K562 (cell line): ENCODE measurements around the gene PLK5. TPM values are rescaled to one million over a fixed set of nuclear protein-coding genes. Genes with fewer than 3 reads are reported as not detected.
A peak's percentile ranks its signal among the peaks of the same experiment; 100 is the strongest.

Source experiments
- ATAC-seq: fragments of 200-7000 bp; cut with Tn5 transposase; 3 replicates; pipeline ENCODE4 v1.9.1; 2020; ENCODE audit warnings: moderate library complexity
- BruUV-seq: library from RNA; stranded (reverse); fragments of 400-500 nt; replicated peaks from 2 replicates; lab custom pipeline; 2021; lab: Mats Ljungman, UMichigan
- CTCF ChIA-PET: fragments of 300-600 bp; formaldehyde crosslinking; extraction: SDS; loops from one replicate; lab custom pipeline; 2021; ENCODE audit warnings: low intra/inter-chr PET ratio; lab: Yijun Ruan, JAX
- POLR2A ChIA-PET: fragments of 300-600, 350-650 bp; sonication (Branson Sonifier 250); formaldehyde crosslinking; extraction: SDS; loops from one replicate; lab custom pipeline; 2021; ENCODE audit warnings: antibody characterized with exemption, inconsistent platforms; lab: Yijun Ruan, JAX
- DNase-seq, 4 experiments: peaks; one replicate each; pipeline versions ENCODE4 v3.0.0 to v3.0.0-alpha.2; 2011 to 2018; ENCODE audit warnings: low spot score in 3 of 4, mixed read lengths in 3 of 4; ENCODE audit errors: extremely low read depth in 1 of 4
- FAIRE-seq: peaks from 2 replicates; lab custom pipeline; 2011; peaks lifted over from hg19 to GRCh38; lab: Jason Lieb, UNC
- H2AFZ ChIP-seq: 2 replicates; pipeline ENCODE4 v1.6.0; 2011; ENCODE audit warnings: low read depth, low read length, control low read depth, inconsistent platforms
- H3K27ac ChIP-seq: fragments of 200-600 bp; 3 replicates; pipeline ENCODE4 v1.8.0; 2011; ENCODE audit warnings: low read depth, mild to moderate bottlenecking, control low read depth, inconsistent platforms, low read length, moderate library complexity, mixed read lengths; ENCODE audit errors: extremely low read depth
- H3K27me3 ChIP-seq, 2 experiments: fragments of 300-600 bp in 1 of 2; 2 replicates in 1 of 2; 3 replicates in 1 of 2; pipeline versions ENCODE4 v1.6.0 to v1.8.0; 2011; ENCODE audit warnings: inconsistent platforms in 2 of 2, low read length in 2 of 2, mild to moderate bottlenecking in 1 of 2, mixed read lengths in 1 of 2, moderate library complexity in 1 of 2; ENCODE audit not compliant: control insufficient read depth in 2 of 2, insufficient read depth in 2 of 2
- H3K36me3 ChIP-seq: fragments of 300-600 bp; 3 replicates; pipeline ENCODE4 v1.8.0; 2011; ENCODE audit warnings: mild to moderate bottlenecking, low read length, inconsistent platforms; ENCODE audit not compliant: control insufficient read depth, insufficient read depth
- H3K4me1 ChIP-seq, 2 experiments: fragments of 200-600 bp in 1 of 2; replicated peaks in 1 of 2; 2 replicates in 1 of 2; 3 replicates in 1 of 2; pipeline versions ENCODE4 v1.5.1 to v1.8.0; 2011; ENCODE audit warnings: inconsistent platforms in 2 of 2, low read length in 2 of 2, mild to moderate bottlenecking in 1 of 2, mixed read lengths in 1 of 2, moderate library complexity in 1 of 2; ENCODE audit not compliant: control insufficient read depth in 2 of 2, insufficient read depth in 2 of 2
- H3K4me2 ChIP-seq: 2 replicates; pipeline ENCODE4 v1.6.1; 2011; ENCODE audit warnings: low read length, control low read depth, inconsistent platforms, mixed read lengths; ENCODE audit not compliant: insufficient read depth
- H3K4me3 ChIP-seq: fragments of 200-600 bp; sonication (generic), shearing (Covaris generic); 2 replicates; pipeline ENCODE4 v1.5.1; 2016; ENCODE audit warnings: control low read depth, inconsistent platforms
- H3K79me2 ChIP-seq: fragments of 200-600 bp; 3 replicates; pipeline ENCODE4 v1.8.0; 2011; ENCODE audit warnings: low read length, inconsistent platforms; ENCODE audit not compliant: control insufficient read depth, insufficient read depth
- H3K9ac ChIP-seq, 2 experiments: 2 replicates each; pipeline versions ENCODE4 v1.6.0 to v1.6.1; 2011; ENCODE audit warnings: low read depth in 2 of 2, low read length in 2 of 2, control low read depth in 1 of 2, inconsistent platforms in 1 of 2, mild to moderate bottlenecking in 1 of 2, mixed read lengths in 1 of 2; ENCODE audit not compliant: insufficient read depth in 1 of 2
- H3K9me1 ChIP-seq: one replicate; pipeline ENCODE4 v1.6.0; 2011; ENCODE audit warnings: inconsistent platforms, mild to moderate bottlenecking, low read length, moderate library complexity; ENCODE audit not compliant: control insufficient read depth, insufficient read depth
- H3K9me3 ChIP-seq: replicated peaks from 2 replicates; pipeline ENCODE4 v1.5.1; 2011; ENCODE audit warnings: low read depth, low read length, inconsistent platforms; ENCODE audit not compliant: control insufficient read depth, insufficient read depth
- H4K20me1 ChIP-seq: replicated peaks from 2 replicates; pipeline ENCODE4 v1.6.1; 2011; ENCODE audit warnings: low read length, inconsistent platforms, mixed read lengths; ENCODE audit not compliant: control insufficient read depth, insufficient read depth
- BCOR ChIP-seq: fragments of 450-650 bp; IDR thresholded peaks from 2 replicates; pipeline ENCODE4 v1.6.1; 2016
- MYNN ChIP-seq, 2 experiments: sonication (generic); formaldehyde crosslinking in 1 of 2; IDR thresholded peaks; 2 replicates each; pipeline versions ENCODE4 v1.5.0 to v1.6.1; 2016 to 2020; ENCODE audit warnings: antibody characterized with exemption in 1 of 2, missing genetic modification reagents in 1 of 2
- ZFP36 ChIP-seq: fragments of 150-350 bp; IDR thresholded peaks from 2 replicates; pipeline ENCODE4 v1.6.1; 2018; ENCODE audit warnings: low read length, low read depth; ENCODE audit not compliant: partially characterized antibody
- WGBS: fragments of 100-300 bp; shearing (Covaris generic); methylation state at CpG from one replicate; pipeline ENCODE4 v1.1.6; 2016; ENCODE audit warnings: low coverage, mixed read lengths; ENCODE audit not compliant: insufficient coverage; ENCODE audit errors: missing lambda C conversion rate; 5-methylcytosine and 5-hydroxymethylcytosine counted together
- in situ Hi-C: fragments of 300-500 bp; cut with MboI; formaldehyde crosslinking; loops from 4 replicates; pipeline ENCODE4 v1.15.0; 2018; ENCODE audit warnings: inconsistent platforms, mixed read lengths
- intact Hi-C: fragments of 100-400 bp; cut with micrococcal nuclease; formaldehyde crosslinking; loops from 2 replicates; pipeline ENCODE4 v1.14.2; 2022
- polyA plus RNA-seq, 8 experiments: library from polyadenylated mRNA; depleted of rRNA in 4 of 8; stranded (reverse) in 5 of 8; unstranded in 3 of 8; fragments of >200 nt; fragmentation: Nextera tagmentation in 2 of 8; fragmentation: Illumina TruSeq in 1 of 8; extraction: Ambion mirVana in 2 of 8; extraction: Trizol in 1 of 8; gene quantifications; 2 replicates each; pipeline versions ENCODE4 v1.2.1 to v1.2.3, GENCODE V29; 2011 to 2014; ENCODE audit warnings: inconsistent platforms in 1 of 8, missing spikeins in 1 of 8
- total RNA-seq, 7 experiments: library from RNA; depleted of rRNA in 6 of 7; stranded (reverse); fragments of >200 nt in 6 of 7; fragmentation: Illumina TruSeq in 2 of 7; extraction: Trizol in 2 of 7; gene quantifications; 2 replicates each; pipeline versions ENCODE4 v1.2.1 to v1.2.3, GENCODE V29; 2011 to 2021; ENCODE audit warnings: low replicate concordance in 1 of 7
- TF ChIP-seq, protein P1 (sequence below): fragments of 250-450 bp; sonication (Bioruptor Pico); IDR thresholded peaks from 2 replicates; pipeline ENCODE4 v1.8.0; 2021; ENCODE audit warnings: mild to moderate bottlenecking, moderate library complexity

PLK5 gene
- total and polyA plus RNA-seq, 9 of the 15 experiments (the other 6 are each of a cell fraction or from before 2014, with no cell fraction given): 0.04 to 0.23 (median 0.11) TPM; not detected in 5

DNA sequence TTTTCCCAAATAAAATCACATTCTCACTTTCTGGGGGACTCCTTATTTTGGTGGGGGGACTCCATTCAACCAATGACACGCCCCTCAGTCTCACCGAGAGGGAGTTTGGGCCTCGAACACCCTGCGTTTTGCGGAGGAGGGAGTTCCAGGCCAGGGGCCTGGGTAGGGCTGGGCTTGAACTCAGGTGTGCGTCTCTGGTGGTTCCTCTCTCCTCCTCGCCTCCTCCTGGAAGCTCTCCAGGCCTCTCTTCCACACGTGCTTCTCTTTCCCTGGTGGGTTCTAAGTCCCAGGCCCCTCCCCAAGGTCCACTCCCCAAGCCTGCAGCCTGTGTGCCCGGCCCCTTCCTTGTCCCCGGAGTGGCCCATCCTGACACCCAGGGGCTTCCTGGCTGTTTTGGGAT, 29.5 kb downstream of the PLK5 start:
- Histone ChIP-seq H2AFZ (peak overlapping the region; percentile 34), H4K20me1 (no peaks in the 10 kb centered on the region), H3K36me3 (peaks cover 10% of the 10 kb centered on the region; the same call in 1 of the 3 replicates), H3K9me3 (no peaks in the 10 kb centered on the region), H3K27ac (no peak overlapping the region), H3K4me1 (peaks cover 3 to 20% of the 10 kb centered on the region in 2 experiments; a peak in 3 of 5 replicates), H3K27me3 (no peaks in the 10 kb centered on the region; a peak in 1 of 5 replicates), H3K4me3 (no peak overlapping the region), H3K9me1 (no peaks in the 10 kb centered on the region), H3K79me2 (no peaks in the 10 kb centered on the region), H3K9ac (peak overlapping the region in 1 of 2 experiments; percentile 74; a peak in 2 of 4 replicates), H3K4me2 (no peak overlapping the region; the same call in 1 of the 2 replicates)
- intact Hi-C loops: no loop called here
- no TSS peak for BruUV-seq
- TF ChIP-seq BCOR (peak; percentile 54), ZFP36 (peak; percentile 86), MYNN (IDR thresholded peaks at IDR 0.05) (peak; percentile 31; the same call in 1 of the 2 replicates), MYNN (CRISPR knock-in tag; IDR thresholded peaks at IDR 0.05) (no peak)
- TF ChIP-seq, protein P1, sequence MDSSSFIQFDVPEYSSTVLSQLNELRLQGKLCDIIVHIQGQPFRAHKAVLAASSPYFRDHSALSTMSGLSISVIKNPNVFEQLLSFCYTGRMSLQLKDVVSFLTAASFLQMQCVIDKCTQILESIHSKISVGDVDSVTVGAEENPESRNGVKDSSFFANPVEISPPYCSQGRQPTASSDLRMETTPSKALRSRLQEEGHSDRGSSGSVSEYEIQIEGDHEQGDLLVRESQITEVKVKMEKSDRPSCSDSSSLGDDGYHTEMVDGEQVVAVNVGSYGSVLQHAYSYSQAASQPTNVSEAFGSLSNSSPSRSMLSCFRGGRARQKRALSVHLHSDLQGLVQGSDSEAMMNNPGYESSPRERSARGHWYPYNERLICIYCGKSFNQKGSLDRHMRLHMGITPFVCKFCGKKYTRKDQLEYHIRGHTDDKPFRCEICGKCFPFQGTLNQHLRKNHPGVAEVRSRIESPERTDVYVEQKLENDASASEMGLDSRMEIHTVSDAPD (CRISPR knock-in tag): no peak
- no peak for FAIRE-seq
- POLR2A ChIA-PET: no interaction called here
- in situ Hi-C loops: no loop called here
- CTCF ChIA-PET: no interaction called here
- DNase-seq: no peak
- WGBS: 37% methylated on average over 8 of the region's 10 CpGs
- ATAC-seq: peak; percentile 60
